Brain microvascular endothelial cell (primary cell): ENCODE measurements around the gene LHFPL2.
A peak's percentile ranks its signal among the peaks of the same experiment; 100 is the strongest.

Experiments
- DNase-seq: peaks from one replicate; pipeline ENCODE4 v3.0.0-alpha.2; 2020
- H3K27ac ChIP-seq: fragments of 250-450 bp; sonication (Bioruptor Pico); 2 replicates; pipeline ENCODE4 v1.5.1; 2020; ENCODE audit warnings: mild to moderate bottlenecking, moderate library complexity
- H3K27me3 ChIP-seq: fragments of 250-450 bp; sonication (Bioruptor Pico); replicated peaks from 2 replicates; pipeline ENCODE4 v1.5.1; 2020; ENCODE audit warnings: mild to moderate bottlenecking
- H3K36me3 ChIP-seq: fragments of 250-450 bp; sonication (Bioruptor Pico); replicated peaks from 2 replicates; pipeline ENCODE4 v1.5.1; 2020; ENCODE audit warnings: mild to moderate bottlenecking
- H3K4me3 ChIP-seq: 2 replicates; pipeline ENCODE4 v1.5.1; 2011; ENCODE audit warnings: low read depth, mild to moderate bottlenecking, control low read depth, low read length, moderate library complexity
- CTCF ChIP-seq: IDR thresholded peaks from 2 replicates; pipeline ENCODE4 v1.5.1; 2011; ENCODE audit warnings: low read depth, mild to moderate bottlenecking, moderate library complexity, low read length, control low read depth, inconsistent platforms; ENCODE audit errors: missing control alignments
- in situ Hi-C: cut with HindIII; loops from 2 replicates; pipeline ENCODE4 v1.10.0; 2017; ENCODE audit warnings: low sequenced_read_pairs, low pct_ligation_motif_present

LHFPL2 gene

GRCh38 chr5:78509145-78509865 lies 139.3 kb downstream of the LHFPL2 start:
- Histone ChIP-seq H3K27ac (no peak overlapping the region), H3K36me3 (no peaks in the 10 kb centered on the region), H3K4me3 (peak overlapping the region; percentile 52), H3K27me3 (no peaks in the 10 kb centered on the region)
- in situ Hi-C loops, result no loop called here
- no peak for TF ChIP-seq CTCF
- DNase-seq, result no peak

DNA sequence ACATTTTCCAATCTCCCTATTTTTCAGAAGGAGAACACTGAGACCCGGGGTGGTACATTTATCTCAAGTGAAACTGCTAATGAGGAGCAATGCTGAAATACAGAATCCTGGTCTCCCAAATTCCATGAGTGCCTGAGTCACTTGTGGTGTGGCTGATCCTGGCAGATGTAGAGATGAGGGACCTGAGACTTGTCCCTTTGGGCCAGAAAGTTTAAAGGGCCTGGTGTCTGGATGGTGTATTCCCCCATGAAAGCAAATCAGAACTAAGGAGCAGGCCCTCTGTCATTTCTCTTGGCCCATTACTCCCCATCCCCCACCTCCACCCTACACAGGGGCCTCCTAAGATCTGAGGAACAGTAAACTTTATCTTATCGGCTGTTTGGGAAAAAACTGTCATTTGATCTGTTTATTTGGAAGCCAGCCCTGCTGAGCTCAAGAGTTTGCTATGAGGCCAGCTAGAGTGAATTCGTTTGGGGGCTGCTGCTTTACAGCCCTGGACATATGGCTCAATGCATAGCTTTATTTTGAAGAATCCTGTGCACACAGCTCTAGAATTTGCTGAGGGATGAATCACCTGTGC lies 140.3 kb downstream of the LHFPL2 start:
- Histone ChIP-seq H3K4me3 (peak overlapping the region; percentile 52), H3K27ac (peak overlapping the region; percentile 34), H3K36me3 (no peaks in the 10 kb centered on the region), H3K27me3 (no peaks in the 10 kb centered on the region)
- TF ChIP-seq CTCF, result no peak
- in situ Hi-C loops, result no loop called here
- peak; percentile 54 for DNase-seq

GRCh38 chr5:78507531-78507930 lies 141.0 kb downstream of the LHFPL2 start:
- no peak for TF ChIP-seq CTCF
- no peaks in the 10 kb centered on the region for H3K27me3 ChIP-seq
- no peak overlapping the region for H3K27ac ChIP-seq
- DNase-seq, result no peak
- peak overlapping the region; percentile 3 for H3K4me3 ChIP-seq
- no peaks in the 10 kb centered on the region for H3K36me3 ChIP-seq
- in situ Hi-C loops, result no loop called here

GRCh38 chr5:78506261-78507024 lies 142.1 kb downstream of the LHFPL2 start:
- Histone ChIP-seq H3K36me3 (no peaks in the 10 kb centered on the region), H3K27me3 (no peaks in the 10 kb centered on the region)
- in situ Hi-C loops, result no loop called here

DNA sequence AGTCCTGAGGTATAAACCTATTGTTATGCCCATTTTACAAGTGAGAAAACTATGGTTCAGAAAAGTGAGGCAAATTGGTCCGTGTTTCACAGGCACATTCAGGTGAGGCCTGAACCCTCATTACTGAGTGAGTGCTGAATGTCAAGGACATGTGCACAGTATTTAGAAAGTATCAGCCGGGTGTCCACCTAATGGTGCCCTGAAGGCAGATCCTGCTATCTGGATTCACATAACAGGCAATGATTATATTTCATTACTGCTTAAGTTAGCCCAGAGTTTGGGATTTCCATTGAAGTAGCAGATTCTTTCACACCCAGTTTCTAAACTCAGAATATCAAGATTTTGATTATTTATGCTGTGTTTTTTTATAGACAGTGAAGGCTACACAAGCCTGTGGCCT lies 142.7 kb downstream of the LHFPL2 start:
- Histone ChIP-seq H3K27ac (no peak overlapping the region), H3K27me3 (no peaks in the 10 kb centered on the region), H3K36me3 (no peaks in the 10 kb centered on the region), H3K4me3 (no peak overlapping the region)
- TF ChIP-seq CTCF, result no peak
- no peak for DNase-seq
- in situ Hi-C loops, result no loop called here

More at GRCh38 chr5:78506261-78507024, 142.1 kb downstream of the LHFPL2 start:
- no peak overlapping the region for H3K27ac ChIP-seq
- TF ChIP-seq CTCF, result no peak
- H3K4me3 ChIP-seq, result no peak overlapping the region
- no peak for DNase-seq
